ENCODE results near the gene PURB. TPM values are rescaled to one million over a fixed set of nuclear protein-coding genes. Genes with fewer than 3 reads are reported as not detected.

The PURB gene
- total RNA-seq (2021), result 20.5 and 21.3 TPM in 2 replicates
- long read RNA-seq, full-length matches to known transcripts, result 2 of 2 reads
- long read RNA-seq, partial matches to known transcripts, result 0 of 2 reads
- long read RNA-seq, other reads (novel, unspliced or antisense), result 0 of 2 reads

GRCh38 chr7:44885394-44886317, at the start of gene PURB:
Gene PURB, minus strand, starts transcription at chr7:44885530. Its CDS starts 182 bp downstream, at chr7:44885348.
- Histone ChIP-seq H3K27ac (ENCODE audit: insufficient read length, low read depth, low read length) (peak within 1 kb of the TSS; percentile 70), H3K4me2 (ENCODE audit: insufficient read depth, insufficient read length, low read length) (peak within 1 kb of the TSS; percentile 94), H3K4me1 (ENCODE audit: insufficient read depth, low read length) (peaks cover 6% of the 10 kb centered on the region; the same call in 1 of the 2 replicates), H3K23me2 (ENCODE audit: insufficient read length, low read depth, low read length, poor library complexity, severe bottlenecking) (peaks cover 12% of the 10 kb centered on the region), H3K79me2 (ENCODE audit: insufficient read depth, low read length) (peaks cover 11% of the 10 kb centered on the region; the same call in 1 of the 2 replicates), H4K8ac (replicated peaks; ENCODE audit: insufficient read length, low read depth, low read length) (no peak within 1 kb of the TSS), H2BK120ac (ENCODE audit: low read depth, low read length, poor library complexity, severe bottlenecking) (no peak within 1 kb of the TSS), H2BK5ac (ENCODE audit: insufficient read length, low read length) (peak within 1 kb of the TSS; percentile 4), H3K23ac (ENCODE audit: insufficient read length, low read depth, low read length) (no peak within 1 kb of the TSS), H2AFZ (ENCODE audit: low read length) (no peak within 1 kb of the TSS), H3K14ac (ENCODE audit: insufficient read depth, low read length) (peak within 1 kb of the TSS; percentile 90), H2BK20ac (ENCODE audit: low read depth, low read length, poor library complexity, severe bottlenecking) (no peak within 1 kb of the TSS), H3K4ac (ENCODE audit: low read depth, low read length) (no peak within 1 kb of the TSS), H3K9me3 (ENCODE audit: control insufficient read depth, low read depth, low read length) (no peaks in the 10 kb centered on the region), H3K18ac (ENCODE audit: insufficient read length, low read depth, low read length) (peak within 1 kb of the TSS; percentile 95), H2BK12ac (ENCODE audit: insufficient read length, low read depth, low read length) (no peak within 1 kb of the TSS), H3K9ac (ENCODE audit: extremely low read depth, insufficient read length, low read length) (peak within 1 kb of the TSS; percentile 97), H3K56ac (ENCODE audit: insufficient read length, low read depth, low read length) (peak within 1 kb of the TSS; percentile 58), H4K20me1 (ENCODE audit: control insufficient read depth, insufficient read depth, insufficient read length) (no peaks in the 10 kb centered on the region), H3K79me1 (ENCODE audit: insufficient read depth, low read depth, low read length, poor library complexity, severe bottlenecking) (peaks cover 5% of the 10 kb centered on the region), H4K91ac (ENCODE audit: insufficient read length, low read depth, low read length) (peak within 1 kb of the TSS; percentile 65), H3K27me3 (ENCODE audit: insufficient read depth, low read length) (no peaks in the 10 kb centered on the region), H3T11ph (ENCODE audit: low read length) (no peak within 1 kb of the TSS), H4K5ac (ENCODE audit: insufficient read length, low read depth, low read length) (peak within 1 kb of the TSS; percentile 13), H2AK5ac (ENCODE audit: insufficient read length, low read length) (peak within 1 kb of the TSS; percentile 18), H2BK15ac (ENCODE audit: low read depth, low read length) (no peak within 1 kb of the TSS; the same call in 1 of the 2 replicates)
- no CpG with 5 or more reads among the region's 72 CpGs for WGBS (ENCODE audit: extremely low coverage, insufficient read length, low lambda C conversion rate)
- peak; percentile 93 for DNase-seq
- peaks cover 13 to 26% (median 26%) of the 10 kb centered on the region in 3 experiments for H3K36me3 Mint-ChIP-seq (ENCODE audit: insufficient read depth in 1 of 3, low read depth in 3 of 3)
- H3K9me3 Mint-ChIP-seq, result no peaks in the 10 kb centered on the region; a peak in 2 of 5 replicates
- H3K4me1 Mint-ChIP-seq, result peaks cover 36 to 39% of the 10 kb centered on the region in 2 experiments
- peaks cover 4% of the 10 kb centered on the region; the same call in 1 of the 2 replicates for H3K27me3 Mint-ChIP-seq (ENCODE audit: low read depth)
- peak within 1 kb of the TSS; percentile 91 to 98 for H3K4me3 Mint-ChIP-seq
- H3K27ac Mint-ChIP-seq, result peak within 1 kb of the TSS; percentile 99 to 100 (median 99)
- TF ChIP-seq CTCF (conservative IDR thresholded peaks at IDR 0.05), result no peak

Measured in H9 (cell line).